Activated gamma-delta T cell treated with Interleukin-2 at 50 U/mL for 16 hours (primary cell): ENCODE measurements around the gene SYT15.
"Not testable (repeated sequence)": the region's sequence is repeated elsewhere in the genome, so short reads cannot be mapped to it uniquely, and the experiment has no call there.

Experiments used
- DNase-seq: peaks from one replicate; pipeline ENCODE4 v3.0.0-alpha.2; 2020

SYT15 gene

GRCh38 chr10:46594453-46595063 lies 15.6 kb downstream of the SYT15 start:
- DNase-seq: not testable (repeated sequence)

- DNase-seq: not testable (repeated sequence)
These were observed 17.6 kb downstream of the SYT15 start for GRCh38 chr10:46596570-46596969.

- not testable (repeated sequence) for DNase-seq
These were observed 18.8 kb downstream of the SYT15 start for GRCh38 chr10:46597616-46598246.

GRCh38 chr10:46600516-46600915 lies 21.6 kb downstream of the SYT15 start:
- DNase-seq: not testable (repeated sequence)

GRCh38 chr10:46615540-46615939 lies 36.6 kb downstream of the SYT15 start:
- not testable (repeated sequence) for DNase-seq

GRCh38 chr10:46616227-46616626 lies 37.3 kb downstream of the SYT15 start:
- not testable (repeated sequence) for DNase-seq

GRCh38 chr10:46617134-46617533 lies 38.2 kb downstream of the SYT15 start:
- not testable (repeated sequence) for DNase-seq

GRCh38 chr10:46617913-46618312 lies 39.0 kb downstream of the SYT15 start:
- DNase-seq: not testable (repeated sequence)

GRCh38 chr10:46623899-46624654 lies 45.1 kb downstream of the SYT15 start:
- not testable (repeated sequence) for DNase-seq

GRCh38 chr10:46629805-46630204 lies 50.9 kb downstream of the SYT15 start:
- not testable (repeated sequence) for DNase-seq

GRCh38 chr10:46630816-46631215 lies 51.9 kb downstream of the SYT15 start:
- DNase-seq: not testable (repeated sequence)

GRCh38 chr10:46631683-46632082 lies 52.8 kb downstream of the SYT15 start:
- DNase-seq: not testable (repeated sequence)

GRCh38 chr10:46634698-46635097 lies 55.8 kb downstream of the SYT15 start:
- DNase-seq: not testable (repeated sequence)

- DNase-seq: not testable (repeated sequence)
These were observed 56.5 kb downstream of the SYT15 start for GRCh38 chr10:46635364-46635959.

- DNase-seq: not testable (repeated sequence)
These were observed 61.1 kb downstream of the SYT15 start for GRCh38 chr10:46640005-46640404.
